HAP-1 (cell line): Measurements from ENCODE around the gene SERINC5.
"Not testable (repeated sequence)": the region's sequence is repeated elsewhere in the genome, so short reads cannot be mapped to it uniquely, and the experiment has no call there.

Experiments used
- DNase-seq, 2 experiments: peaks; one replicate each; pipeline ENCODE4 v3.0.0-alpha.2; 2016 to 2020; ENCODE audit warnings: low spot score in 2 of 2
- H3K27me3 ChIP-seq: fragments of 250-450 bp; sonication (Bioruptor Pico); 2 replicates; pipeline ENCODE4 v1.5.1; 2020; ENCODE audit warnings: low read depth, mild to moderate bottlenecking, moderate library complexity
- H3K36me3 ChIP-seq: fragments of 250-450 bp; sonication (Bioruptor Pico); replicated peaks from 2 replicates; pipeline ENCODE4 v1.5.1; 2020; ENCODE audit warnings: mild to moderate bottlenecking
- H3K4me1 ChIP-seq: fragments of 250-450 bp; sonication (Bioruptor Pico); 2 replicates; pipeline ENCODE4 v1.5.1; 2020; ENCODE audit warnings: mild to moderate bottlenecking
- H3K4me3 ChIP-seq: fragments of 250-450 bp; sonication (Bioruptor Pico); 2 replicates; pipeline ENCODE4 v1.5.1; 2020; ENCODE audit warnings: mild to moderate bottlenecking, moderate library complexity
- H3K9me3 ChIP-seq: fragments of 250-450 bp; sonication (Bioruptor Pico); 2 replicates; pipeline ENCODE4 v1.5.1; 2020; ENCODE audit warnings: mild to moderate bottlenecking, moderate library complexity
- in situ Hi-C: fragments of 300-500 bp; cut with MboI; formaldehyde crosslinking; loops from 3 replicates; pipeline ENCODE4 v1.14.3; 2020; ENCODE audit warnings: low sequenced_read_pairs, inconsistent platforms, mixed read lengths

SERINC5 gene

DNA sequence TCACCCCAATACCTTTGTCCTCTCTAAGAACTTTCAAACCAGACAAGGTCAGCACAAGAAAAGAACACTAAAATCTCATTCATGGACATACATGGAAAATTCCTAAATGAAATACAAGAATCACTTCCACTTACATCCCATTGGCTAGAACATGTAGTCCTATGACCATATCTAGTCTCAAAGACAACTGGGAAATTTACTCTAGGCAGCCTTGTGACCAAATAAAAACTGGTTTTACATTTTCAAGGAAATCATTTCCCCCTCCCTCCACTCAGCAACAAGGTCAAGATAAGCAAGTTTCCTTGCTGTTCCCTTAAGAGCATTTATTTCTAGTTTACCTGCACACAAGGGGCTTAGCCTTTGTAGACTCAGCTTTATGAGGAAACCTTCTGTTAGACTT, 20.3 kb upstream of the SERINC5 start:
- Histone ChIP-seq H3K27me3 (no peaks in the 10 kb centered on the region), H3K4me3 (no peak overlapping the region), H3K4me1 (no peaks in the 10 kb centered on the region), H3K36me3 (no peaks in the 10 kb centered on the region), H3K9me3 (no peaks in the 10 kb centered on the region)
- in situ Hi-C loops: loop anchor here (25.0 kb wide), 1 partner anchor 389 kb away; no protein-coding TSS in a partner anchor
- DNase-seq: no peak

- Histone ChIP-seq H3K4me1 (no peaks in the 10 kb centered on the region), H3K9me3 (no peaks in the 10 kb centered on the region), H3K36me3 (no peaks in the 10 kb centered on the region), H3K27me3 (no peaks in the 10 kb centered on the region), H3K4me3 (no peak overlapping the region)
- in situ Hi-C loops: loop anchor here (25.0 kb wide), 1 partner anchor 388 kb away; no protein-coding TSS in a partner anchor
- peak; percentile 39 to 40 for DNase-seq
These were observed 19.5 kb upstream of the SERINC5 start for GRCh38 chr5:80275347-80275746.

DNA sequence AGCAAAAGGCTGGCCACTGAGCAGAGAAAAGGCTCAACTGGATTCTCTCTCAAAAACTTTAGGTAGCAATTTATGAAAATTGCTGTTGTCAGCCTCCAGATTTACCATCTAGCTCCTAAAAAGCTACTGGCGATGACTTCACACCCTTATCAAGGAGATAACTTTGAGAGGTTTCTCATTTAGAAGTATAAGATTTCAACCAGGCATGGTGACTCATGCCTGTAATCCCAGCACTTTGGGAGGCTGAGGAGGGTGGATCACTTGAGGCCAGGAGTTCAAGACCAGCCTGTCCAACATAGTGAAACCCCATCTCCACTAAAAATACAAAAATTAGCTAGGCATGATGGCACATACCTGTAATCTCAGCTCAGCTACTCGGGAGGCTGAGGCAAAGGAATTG, 14.7 kb upstream of the SERINC5 start:
- in situ Hi-C loops, H3K4me3 ChIP-seq, H3K27me3 ChIP-seq, DNase-seq, H3K36me3 ChIP-seq, H3K4me1 ChIP-seq, H3K9me3 ChIP-seq: not testable (repeated sequence)

- DNase-seq: no peak
These were observed 14.2 kb upstream of the SERINC5 start for GRCh38 chr5:80269991-80270438.

DNA sequence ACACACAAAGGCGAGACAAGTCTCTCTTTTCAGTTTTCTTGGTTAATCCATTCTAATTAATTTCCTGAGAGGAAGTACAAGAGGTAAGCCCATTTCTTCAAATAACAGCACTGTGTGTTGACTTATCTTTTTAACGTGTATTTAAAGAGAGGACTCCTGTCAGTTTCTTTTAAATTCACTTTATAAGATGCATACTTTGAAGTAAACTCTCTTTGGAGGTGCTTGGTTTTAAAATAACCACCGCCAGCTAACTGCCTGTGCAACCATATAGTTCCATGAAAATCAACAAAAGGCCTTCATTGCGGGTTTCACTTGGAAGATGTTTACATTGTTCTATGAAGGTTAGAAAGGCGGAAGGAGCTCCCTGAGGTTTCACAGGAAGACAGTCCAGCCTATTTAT, 13.1 kb upstream of the SERINC5 start:
- in situ Hi-C loops: no loop called here
- Histone ChIP-seq H3K36me3 (no peaks in the 10 kb centered on the region), H3K4me1 (peaks cover 8% of the 10 kb centered on the region), H3K9me3 (no peaks in the 10 kb centered on the region), H3K4me3 (no peak overlapping the region), H3K27me3 (no peaks in the 10 kb centered on the region)
- peak; percentile 33 to 76 for DNase-seq

More at GRCh38 chr5:80269991-80270438, 14.2 kb upstream of the SERINC5 start:
- in situ Hi-C loops: no loop called here
- Histone ChIP-seq H3K4me1 (peaks cover 8% of the 10 kb centered on the region), H3K36me3 (no peaks in the 10 kb centered on the region), H3K4me3 (no peak overlapping the region), H3K9me3 (no peaks in the 10 kb centered on the region), H3K27me3 (no peaks in the 10 kb centered on the region)

DNA sequence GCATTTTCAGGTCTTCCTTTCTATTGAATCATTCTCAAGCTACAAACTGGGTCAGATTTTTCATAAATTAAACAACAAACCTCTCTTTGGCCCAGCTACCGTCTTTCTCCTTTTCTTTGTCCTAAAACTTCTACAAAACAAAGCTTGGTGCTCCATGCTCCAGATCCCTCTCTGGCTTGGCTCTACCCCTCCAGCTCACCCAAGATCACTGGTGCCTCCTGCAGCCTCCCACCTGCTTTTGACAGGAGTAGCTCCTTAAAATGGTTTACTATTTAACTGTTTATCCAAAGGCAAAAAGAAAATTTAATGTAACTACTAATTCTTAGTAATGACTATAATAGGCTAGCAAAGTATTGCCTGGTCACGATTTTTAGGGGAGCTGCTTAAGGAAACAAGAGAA, 10.7 kb upstream of the SERINC5 start:
- Histone ChIP-seq H3K9me3 (no peaks in the 10 kb centered on the region), H3K36me3 (no peaks in the 10 kb centered on the region), H3K4me3 (no peak overlapping the region), H3K4me1 (peaks cover 8% of the 10 kb centered on the region), H3K27me3 (no peaks in the 10 kb centered on the region)
- DNase-seq: no peak
- in situ Hi-C loops: no loop called here

DNA sequence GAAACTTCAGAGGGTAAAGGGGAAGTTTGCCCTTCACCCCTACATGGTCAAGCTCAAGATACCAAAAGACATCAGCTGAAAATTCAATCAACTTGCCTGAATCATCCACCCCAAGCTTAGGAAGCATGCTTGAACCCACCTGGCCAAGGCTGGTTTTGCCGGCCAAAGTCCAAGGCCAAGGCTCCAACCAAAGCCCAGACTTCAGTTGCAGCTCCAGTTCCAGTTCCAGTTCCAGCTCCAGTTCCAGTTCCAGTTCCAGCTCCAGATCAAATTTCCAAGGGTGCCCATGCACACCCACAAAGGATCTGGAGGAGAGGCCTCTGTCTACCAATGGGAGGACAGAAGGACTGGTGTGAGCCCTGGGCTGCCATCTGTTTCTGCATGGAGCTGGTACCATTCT, 4.6 kb upstream of the SERINC5 start:
- no peaks in the 10 kb centered on the region for H3K9me3 ChIP-seq
- H3K36me3 ChIP-seq: 0 out of 2 replicates have a peak, but pooled peaks cover 3% of the 10 kb centered on the region
- H3K27me3 ChIP-seq: no peaks in the 10 kb centered on the region
- H3K4me3 ChIP-seq: no peak overlapping the region
- H3K4me1 ChIP-seq: peaks cover 16% of the 10 kb centered on the region
- in situ Hi-C loops: no loop called here
- DNase-seq: no peak

- no peak overlapping the region for H3K4me3 ChIP-seq
- no peaks in the 10 kb centered on the region for H3K9me3 ChIP-seq
- H3K4me1 ChIP-seq: peaks cover 16% of the 10 kb centered on the region
- DNase-seq: no peak
- in situ Hi-C loops: no loop called here
- 0 out of 2 replicates have a peak, but pooled peaks cover 3% of the 10 kb centered on the region for H3K36me3 ChIP-seq
- H3K27me3 ChIP-seq: no peaks in the 10 kb centered on the region
These were observed 3.8 kb upstream of the SERINC5 start for GRCh38 chr5:80259511-80260203.

GRCh38 chr5:80255431-80255810, 427 bp downstream of the SERINC5 start:
- peaks cover 25% of the 10 kb centered on the region for H3K4me1 ChIP-seq
- H3K9me3 ChIP-seq: no peaks in the 10 kb centered on the region
- H3K4me3 ChIP-seq: peak overlapping the region; percentile 90
- H3K27me3 ChIP-seq: no peaks in the 10 kb centered on the region
- peak; percentile 55 to 77 for DNase-seq
- H3K36me3 ChIP-seq: peaks cover 3% of the 10 kb centered on the region; the same call in 1 of the 2 replicates
- in situ Hi-C loops: no loop called here

DNA sequence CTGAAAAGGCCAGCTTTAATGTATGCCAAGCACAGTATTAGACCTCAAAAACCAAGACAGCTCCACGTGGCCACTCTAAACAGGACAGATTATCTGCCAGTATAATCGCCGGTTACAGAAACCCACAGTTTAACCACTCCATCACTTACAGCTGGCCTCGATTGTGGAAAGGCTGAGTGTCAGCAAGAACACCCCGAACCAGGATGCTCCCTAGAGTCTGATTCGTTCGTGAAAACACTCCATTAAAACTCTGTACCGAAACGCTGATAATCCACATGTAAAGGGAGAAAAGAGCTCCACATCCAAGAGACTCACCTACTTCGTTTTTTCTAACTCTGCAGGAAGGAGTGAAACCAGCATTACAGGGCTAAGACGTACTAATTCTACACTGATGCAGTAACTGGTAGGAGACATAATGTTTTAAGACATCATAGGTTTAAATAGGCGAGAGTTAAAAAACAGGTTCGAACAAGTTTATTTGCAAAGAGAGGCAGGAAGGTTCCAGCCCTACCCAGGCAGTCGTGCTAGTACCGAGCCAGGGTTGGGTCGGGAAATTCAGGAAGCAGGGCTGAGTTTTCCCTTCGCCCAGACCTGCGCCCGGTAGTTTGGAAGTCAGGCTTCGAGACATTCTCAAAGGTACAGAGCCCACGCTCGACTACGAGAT, 949 bp downstream of the SERINC5 start:
- Histone ChIP-seq H3K4me1 (peaks cover 25% of the 10 kb centered on the region), H3K27me3 (no peaks in the 10 kb centered on the region), H3K4me3 (peak overlapping the region; percentile 90), H3K36me3 (peaks cover 3% of the 10 kb centered on the region; the same call in 1 of the 2 replicates), H3K9me3 (no peaks in the 10 kb centered on the region)
- in situ Hi-C loops: no loop called here
- peak in 1 of 2 experiments; percentile 30 for DNase-seq

DNA sequence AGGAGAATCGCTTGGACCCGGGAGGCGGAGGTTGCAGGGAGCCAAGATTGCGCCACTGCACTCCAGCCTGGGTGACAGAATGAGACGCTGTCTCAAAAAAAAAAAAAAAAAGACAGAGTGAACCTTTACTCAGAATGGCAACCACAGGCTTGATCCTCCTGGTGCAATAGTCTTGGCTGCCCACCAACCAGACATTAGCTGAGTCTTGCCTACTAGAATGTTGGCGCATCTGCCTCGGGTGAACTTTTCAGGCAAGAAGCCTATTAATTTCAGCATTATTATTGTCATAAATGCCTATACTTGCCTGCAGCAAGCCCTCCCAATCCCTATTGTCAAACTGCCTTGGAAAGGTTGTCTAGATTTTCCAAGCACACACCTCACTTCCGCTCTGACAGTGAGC, 4.2 kb downstream of the SERINC5 start:
- Histone ChIP-seq H3K27me3 (no peaks in the 10 kb centered on the region), H3K36me3 (peaks cover 3% of the 10 kb centered on the region; the same call in 1 of the 2 replicates), H3K9me3 (no peaks in the 10 kb centered on the region), H3K4me1 (peaks cover 19% of the 10 kb centered on the region), H3K4me3 (no peak overlapping the region)
- DNase-seq: no peak
- in situ Hi-C loops: no loop called here

GRCh38 chr5:80250801-80251200, 5.0 kb downstream of the SERINC5 start:
- Histone ChIP-seq H3K4me3 (no peak overlapping the region), H3K4me1 (peaks cover 27% of the 10 kb centered on the region), H3K36me3 (no peaks in the 10 kb centered on the region; the same call in 1 of the 2 replicates), H3K9me3 (no peaks in the 10 kb centered on the region), H3K27me3 (no peaks in the 10 kb centered on the region)
- in situ Hi-C loops: no loop called here
- no peak for DNase-seq

GRCh38 chr5:80249901-80250300, 5.9 kb downstream of the SERINC5 start:
- peaks cover 33% of the 10 kb centered on the region for H3K4me1 ChIP-seq
- no peaks in the 10 kb centered on the region for H3K9me3 ChIP-seq
- H3K36me3 ChIP-seq: no peaks in the 10 kb centered on the region; the same call in 1 of the 2 replicates
- no peaks in the 10 kb centered on the region for H3K27me3 ChIP-seq
- H3K4me3 ChIP-seq: no peak overlapping the region
- in situ Hi-C loops: no loop called here
- DNase-seq: no peak

DNA sequence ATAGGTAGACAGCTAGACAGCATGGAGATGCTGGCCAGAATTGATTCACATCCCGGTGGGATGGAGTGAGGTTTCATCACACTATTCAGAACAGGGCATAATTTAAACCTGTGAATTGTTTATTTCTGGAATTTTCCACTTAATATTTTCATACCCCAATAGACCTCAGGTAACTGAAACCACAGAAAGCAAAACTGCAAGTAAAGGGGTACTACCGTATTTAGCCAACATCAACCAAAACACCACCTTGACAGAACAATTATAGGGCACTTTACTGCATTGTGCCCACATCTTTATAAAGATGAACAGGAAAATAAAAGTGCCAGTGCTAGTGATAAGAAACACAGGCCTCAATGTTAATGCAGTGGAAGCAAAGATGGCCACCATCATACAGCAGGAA, 7.5 kb downstream of the SERINC5 start:
- H3K36me3 ChIP-seq: no peaks in the 10 kb centered on the region
- in situ Hi-C loops: no loop called here
- H3K4me3 ChIP-seq: no peak overlapping the region
- peaks cover 2% of the 10 kb centered on the region for H3K9me3 ChIP-seq
- H3K4me1 ChIP-seq: peaks cover 27% of the 10 kb centered on the region
- no peaks in the 10 kb centered on the region for H3K27me3 ChIP-seq
- no peak for DNase-seq
